Measurements from ENCODE around the gene GCHFR. TPM values are rescaled to one million over a fixed set of nuclear protein-coding genes. Genes with fewer than 3 reads are reported as not detected.
A peak's percentile ranks its signal among the peaks of the same experiment; 100 is the strongest.

Gene GCHFR
- total RNA-seq, 1 donor from 2014 or later, result 5.0 TPM

- H3K4me3 Mint-ChIP-seq (ENCODE audit: unreplicated experiment), result no peak overlapping the region
- no peak overlapping the region for H3K27ac Mint-ChIP-seq (ENCODE audit: unreplicated experiment)
- H3K9me3 Mint-ChIP-seq (ENCODE audit: unreplicated experiment), result peaks cover 4% of the 10 kb centered on the region
- peaks cover 14% of the 10 kb centered on the region for H3K27me3 Mint-ChIP-seq (ENCODE audit: unreplicated experiment)
- no peaks in the 10 kb centered on the region for H3K36me3 Mint-ChIP-seq (ENCODE audit: unreplicated experiment)
- DNase-seq, result no peak
- H3K4me1 Mint-ChIP-seq (ENCODE audit: low read depth, unreplicated experiment), result peaks cover 37% of the 10 kb centered on the region
- TF ChIP-seq CTCF (IDR thresholded peaks at IDR 0.05; ENCODE audit: partially characterized antibody, unreplicated experiment), result no peak
Observed at GRCh38 chr15:40767838-40768500, 4.1 kb downstream of the GCHFR start.

GRCh38 chr15:40768521-40769273 is 4.8 kb downstream of the GCHFR start:
- peaks cover 37% of the 10 kb centered on the region for H3K4me1 Mint-ChIP-seq (ENCODE audit: low read depth, unreplicated experiment)
- peaks cover 13% of the 10 kb centered on the region for H3K27me3 Mint-ChIP-seq (ENCODE audit: unreplicated experiment)
- H3K27ac Mint-ChIP-seq (ENCODE audit: unreplicated experiment), result peak overlapping the region; percentile 62
- no peaks in the 10 kb centered on the region for H3K36me3 Mint-ChIP-seq (ENCODE audit: unreplicated experiment)
- H3K9me3 Mint-ChIP-seq (ENCODE audit: unreplicated experiment), result peaks cover 4% of the 10 kb centered on the region
- no peak overlapping the region for H3K4me3 Mint-ChIP-seq (ENCODE audit: unreplicated experiment)
- no peak for DNase-seq
- TF ChIP-seq CTCF (IDR thresholded peaks at IDR 0.05; ENCODE audit: partially characterized antibody, unreplicated experiment), result no peak

GRCh38 chr15:40769274-40770146 is 5.6 kb downstream of the GCHFR start, which contains the start of gene C15orf62:
Gene C15orf62, plus strand, starts transcription at chr15:40769980. Its CDS starts 516 bp downstream, at chr15:40770496.
- peaks cover 37% of the 10 kb centered on the region for H3K4me1 Mint-ChIP-seq (ENCODE audit: low read depth, unreplicated experiment)
- H3K27me3 Mint-ChIP-seq (ENCODE audit: unreplicated experiment), result peaks cover 13% of the 10 kb centered on the region
- no peak for DNase-seq
- H3K9me3 Mint-ChIP-seq (ENCODE audit: unreplicated experiment), result peaks cover 4% of the 10 kb centered on the region
- peak within 1 kb of the TSS; percentile 90 for H3K27ac Mint-ChIP-seq (ENCODE audit: unreplicated experiment)
- TF ChIP-seq CTCF (IDR thresholded peaks at IDR 0.05; ENCODE audit: partially characterized antibody, unreplicated experiment), result no peak
- peak within 1 kb of the TSS; percentile 71 for H3K4me3 Mint-ChIP-seq (ENCODE audit: unreplicated experiment)
- no peaks in the 10 kb centered on the region for H3K36me3 Mint-ChIP-seq (ENCODE audit: unreplicated experiment)

GRCh38 chr15:40770147-40770721 is 6.4 kb downstream of the GCHFR start:
- peak; percentile 78 for DNase-seq
- TF ChIP-seq CTCF (IDR thresholded peaks at IDR 0.05; ENCODE audit: partially characterized antibody, unreplicated experiment), result no peak
- H3K4me1 Mint-ChIP-seq (ENCODE audit: low read depth, unreplicated experiment), result peaks cover 34% of the 10 kb centered on the region
- no peaks in the 10 kb centered on the region for H3K36me3 Mint-ChIP-seq (ENCODE audit: unreplicated experiment)
- peak overlapping the region; percentile 71 for H3K4me3 Mint-ChIP-seq (ENCODE audit: unreplicated experiment)
- H3K27ac Mint-ChIP-seq (ENCODE audit: unreplicated experiment), result peak overlapping the region; percentile 90
- H3K27me3 Mint-ChIP-seq (ENCODE audit: unreplicated experiment), result peaks cover 12% of the 10 kb centered on the region
- H3K9me3 Mint-ChIP-seq (ENCODE audit: unreplicated experiment), result peaks cover 4% of the 10 kb centered on the region

All from glutamatergic neuron (in vitro differentiated cells).